Caco-2 (cell line): Measurements from ENCODE around the gene CHST14. TPM values are rescaled to one million over a fixed set of nuclear protein-coding genes. Genes with fewer than 3 reads are reported as not detected.

ENCODE experiments used
- BruUV-seq: library from RNA; stranded (reverse); fragments of 400-500 nt; replicated peaks from 2 replicates; lab custom pipeline; 2021; lab: Mats Ljungman, UMichigan
- CTCF ChIA-PET: fragments of 300-600 bp; sonication (Branson Sonifier 250); formaldehyde crosslinking; loops from one replicate; lab custom pipeline; 2022; ENCODE audit warnings: antibody characterized with exemption; lab: Charles Lee
- POLR2A ChIA-PET: fragments of 300-600 bp; sonication (Branson Sonifier 250); formaldehyde crosslinking; loops from one replicate; lab custom pipeline; 2022; ENCODE audit warnings: antibody characterized with exemption; lab: Charles Lee
- DNase-seq, 2 experiments: peaks; one replicate each; pipeline versions ENCODE4 v3.0.0 to v3.0.0-alpha.2; 2020 to 2022
- H3K27me3 ChIP-seq: replicated peaks from 2 replicates; pipeline ENCODE4 v1.6.0; 2011; ENCODE audit warnings: low read length; ENCODE audit not compliant: control insufficient read depth, insufficient read depth
- H3K36me3 ChIP-seq: 2 replicates; pipeline ENCODE4 v1.5.1; 2011; ENCODE audit warnings: low read length; ENCODE audit not compliant: control insufficient read depth, insufficient read depth
- H3K4me1 ChIP-seq: fragments of 250-450 bp; sonication (Bioruptor Pico); 2 replicates; pipeline ENCODE4 v1.5.1; 2020; ENCODE audit warnings: mild to moderate bottlenecking
- H3K4me3 ChIP-seq: 2 replicates; pipeline ENCODE4 v1.5.1; 2011; ENCODE audit warnings: low read depth, mild to moderate bottlenecking, control low read depth, low read length
- H3K9me3 ChIP-seq: fragments of 250-450 bp; sonication (Bioruptor Pico); 2 replicates; pipeline ENCODE4 v1.5.1; 2020; ENCODE audit warnings: mild to moderate bottlenecking, moderate library complexity
- H3K27ac Mint-ChIP-seq: one replicate; pipeline ENCODE4 v1.8.0; 2022; ENCODE audit warnings: mixed read lengths; ENCODE audit not compliant: unreplicated experiment
- H3K27me3 Mint-ChIP-seq: one replicate; pipeline ENCODE4 v1.8.0; 2022; ENCODE audit warnings: mixed read lengths; ENCODE audit not compliant: insufficient read depth, unreplicated experiment
- H3K36me3 Mint-ChIP-seq: one replicate; pipeline ENCODE4 v1.8.0; 2022; ENCODE audit warnings: mild to moderate bottlenecking, mixed read lengths; ENCODE audit not compliant: insufficient read depth, unreplicated experiment
- H3K4me1 Mint-ChIP-seq: one replicate; pipeline ENCODE4 v1.8.0; 2022; ENCODE audit warnings: low read depth, mixed read lengths; ENCODE audit not compliant: unreplicated experiment
- H3K4me3 Mint-ChIP-seq: one replicate; pipeline ENCODE4 v1.8.0; 2022; ENCODE audit warnings: mild to moderate bottlenecking, moderate library complexity, mixed read lengths; ENCODE audit not compliant: unreplicated experiment
- H3K9me3 Mint-ChIP-seq: one replicate; pipeline ENCODE4 v1.8.0; 2022; ENCODE audit warnings: mixed read lengths; ENCODE audit not compliant: unreplicated experiment
- CTCF ChIP-seq, 2 experiments: fragments of 200-600 bp in 1 of 2; IDR thresholded peaks; 1 replicate in 1 of 2; 2 replicates in 1 of 2; pipeline versions ENCODE4 v1.5.1 to v1.8.0; 2011 to 2022; ENCODE audit warnings: antibody characterized with exemption in 1 of 2, control low read depth in 1 of 2, inconsistent platforms in 1 of 2, low read depth in 1 of 2, low read length in 1 of 2, mild to moderate bottlenecking in 1 of 2, moderate library complexity in 1 of 2; ENCODE audit not compliant: insufficient read depth in 1 of 2, severe bottlenecking in 1 of 2, unreplicated experiment in 1 of 2
- intact Hi-C: fragments of 100-400 bp; cut with micrococcal nuclease; formaldehyde crosslinking; loops from one replicate; pipeline ENCODE4 v1.10.0; 2022; ENCODE audit not compliant: unreplicated experiment
- total RNA-seq: library from RNA; stranded (reverse); gene quantifications from 2 replicates; pipeline ENCODE4 v1.2.3, GENCODE V29; 2022

Gene CHST14
- total RNA-seq, 1 experiment from 2014 or later: 19.6 TPM

- H3K4me1 Mint-ChIP-seq: peaks cover 12% of the 10 kb centered on the region
- no peaks in the 10 kb centered on the region for H3K27me3 Mint-ChIP-seq
- Histone ChIP-seq H3K36me3 (no peaks in the 10 kb centered on the region), H3K4me1 (peaks cover 21% of the 10 kb centered on the region), H3K27me3 (no peaks in the 10 kb centered on the region), H3K9me3 (no peaks in the 10 kb centered on the region), H3K4me3 (no peak overlapping the region)
- no peak for TF ChIP-seq CTCF (IDR thresholded peaks at IDR 0.05; ENCODE audit: insufficient read depth in 1 of 2, low read depth in 1 of 2, low read length in 1 of 2, severe bottlenecking in 1 of 2, unreplicated experiment in 1 of 2)
- DNase-seq: no peak
- H3K36me3 Mint-ChIP-seq: no peaks in the 10 kb centered on the region
- ChIA-PET CTCF (no interaction called here), POLR2A (no interaction called here)
- H3K9me3 Mint-ChIP-seq: no peaks in the 10 kb centered on the region
- no TSS peak for BruUV-seq
- no peak overlapping the region for H3K4me3 Mint-ChIP-seq
- intact Hi-C loops: no loop called here
- H3K27ac Mint-ChIP-seq: no peak overlapping the region
Observed at GRCh38 chr15:40449275-40449674, 21.5 kb upstream of the CHST14 start.

GRCh38 chr15:40450047-40450446, 20.7 kb upstream of the CHST14 start:
- no TSS peak for BruUV-seq
- no peak for TF ChIP-seq CTCF (IDR thresholded peaks at IDR 0.05; ENCODE audit: insufficient read depth in 1 of 2, low read depth in 1 of 2, low read length in 1 of 2, severe bottlenecking in 1 of 2, unreplicated experiment in 1 of 2)

GRCh38 chr15:40451527-40452158, 19.1 kb upstream of the CHST14 start:
- no peak for TF ChIP-seq CTCF (IDR thresholded peaks at IDR 0.05; ENCODE audit: insufficient read depth in 1 of 2, low read depth in 1 of 2, low read length in 1 of 2, severe bottlenecking in 1 of 2, unreplicated experiment in 1 of 2)
- DNase-seq: no peak
- ChIA-PET POLR2A (interaction anchor here (0.9 kb wide), 1 partner anchor 11 kb away, joined by 4 read pairs; the partner anchor contains the start of gene BAHD1), CTCF (no interaction called here)
- no peaks in the 10 kb centered on the region for H3K27me3 Mint-ChIP-seq
- no peaks in the 10 kb centered on the region for H3K9me3 Mint-ChIP-seq
- Histone ChIP-seq H3K4me3 (no peak overlapping the region), H3K4me1 (peaks cover 43% of the 10 kb centered on the region), H3K36me3 (no peaks in the 10 kb centered on the region), H3K27me3 (no peaks in the 10 kb centered on the region), H3K9me3 (no peaks in the 10 kb centered on the region)
- BruUV-seq: no TSS peak
- H3K27ac Mint-ChIP-seq: peak overlapping the region; percentile 9
- intact Hi-C loops: no loop called here
- H3K36me3 Mint-ChIP-seq: no peaks in the 10 kb centered on the region
- H3K4me3 Mint-ChIP-seq: no peak overlapping the region
- peaks cover 30% of the 10 kb centered on the region for H3K4me1 Mint-ChIP-seq

More at GRCh38 chr15:40450047-40450446, 20.7 kb upstream of the CHST14 start:
- Histone ChIP-seq H3K36me3 (no peaks in the 10 kb centered on the region), H3K4me3 (no peak overlapping the region), H3K9me3 (no peaks in the 10 kb centered on the region), H3K4me1 (peaks cover 28% of the 10 kb centered on the region), H3K27me3 (no peaks in the 10 kb centered on the region)
- H3K27ac Mint-ChIP-seq: no peak overlapping the region
- DNase-seq: no peak
- ChIA-PET CTCF (interaction anchor here (1.1 kb wide), 1 partner anchor 8 kb away, joined by 3 read pairs; no protein-coding TSS in a partner anchor), POLR2A (no interaction called here)
- peaks cover 20% of the 10 kb centered on the region for H3K4me1 Mint-ChIP-seq
- intact Hi-C loops: no loop called here
- no peaks in the 10 kb centered on the region for H3K9me3 Mint-ChIP-seq
- H3K27me3 Mint-ChIP-seq: no peaks in the 10 kb centered on the region
- H3K36me3 Mint-ChIP-seq: no peaks in the 10 kb centered on the region
- H3K4me3 Mint-ChIP-seq: no peak overlapping the region
